Activated effector memory CD4-positive, alpha-beta T cell treated with Interleukin-2 at 50 U/mL for 16 hours (primary cell): ENCODE data around the gene PFKFB4.

Experiments used
- DNase-seq: peaks from one replicate; pipeline ENCODE4 v3.0.0-alpha.2; 2020

Gene PFKFB4

GRCh38 chr3:48556796-48557626 is at the start of gene PFKFB4:
Gene PFKFB4, minus strand, starts transcription at chr3:48556803. Its CDS starts 26 bp downstream, at chr3:48556777.
- DNase-seq = peak; percentile 100

DNA sequence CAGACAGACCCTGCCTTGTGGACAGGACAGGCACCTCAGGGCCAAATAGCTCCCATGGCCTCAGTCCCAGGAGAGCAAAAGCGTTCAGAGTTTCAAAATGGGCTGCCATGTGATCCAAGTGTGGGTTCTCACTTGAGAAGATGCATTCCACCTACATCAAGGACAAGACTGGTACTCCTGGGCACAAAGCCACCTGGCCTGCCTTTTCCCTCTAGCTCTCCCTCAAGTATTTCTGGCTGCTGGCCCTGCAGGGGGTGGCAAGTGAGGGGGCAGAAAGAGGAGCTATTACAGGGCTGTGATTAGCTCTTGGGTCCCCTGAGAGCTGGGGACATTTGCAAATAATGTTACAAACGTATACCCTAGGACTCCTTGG is 45.0 kb upstream of the PFKFB4 start:
- DNase-seq = no peak

DNA sequence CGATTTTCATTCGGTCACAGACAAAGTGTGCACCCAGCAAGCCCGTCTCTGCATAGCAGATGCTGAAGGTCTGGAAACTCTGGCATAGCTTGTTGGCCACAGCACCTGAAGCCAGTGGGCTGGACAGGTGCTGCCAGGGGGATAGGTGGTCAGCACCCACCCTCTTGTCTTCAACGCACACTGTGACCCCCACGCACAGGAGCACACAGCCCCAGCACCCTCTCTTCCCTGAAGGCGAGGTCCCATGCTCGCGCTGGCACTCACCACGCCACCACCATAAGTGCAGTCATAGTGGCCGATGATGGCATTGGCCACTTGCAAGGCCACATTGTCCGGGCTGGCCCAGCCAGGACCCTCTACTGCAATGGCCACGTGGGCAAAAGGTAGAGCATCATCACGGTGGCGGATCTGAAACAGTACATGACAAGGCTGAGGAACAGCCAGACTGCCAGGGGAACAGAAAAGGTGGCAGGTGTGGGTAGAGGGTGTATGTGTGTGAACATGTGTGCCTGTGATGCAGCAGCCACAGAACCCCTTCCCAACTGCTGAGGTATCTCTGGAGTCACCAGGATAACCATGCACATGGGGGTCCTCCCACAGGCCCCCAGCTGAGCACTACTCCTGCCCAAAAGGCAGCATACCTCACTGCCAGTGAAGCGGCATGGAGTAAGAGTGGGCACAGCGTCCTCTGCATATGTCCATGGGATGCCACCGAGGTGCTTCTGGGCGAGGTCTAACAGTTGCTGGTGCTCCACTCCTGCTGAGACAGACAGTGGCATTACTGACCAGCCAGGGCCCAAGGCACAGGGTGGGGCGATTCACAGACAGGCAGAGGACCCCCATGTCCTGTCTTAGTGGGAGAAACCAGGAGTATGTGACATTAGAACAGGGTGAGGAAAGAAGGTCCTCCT is 44.4 kb upstream of the PFKFB4 start:
- no peak for DNase-seq

DNA sequence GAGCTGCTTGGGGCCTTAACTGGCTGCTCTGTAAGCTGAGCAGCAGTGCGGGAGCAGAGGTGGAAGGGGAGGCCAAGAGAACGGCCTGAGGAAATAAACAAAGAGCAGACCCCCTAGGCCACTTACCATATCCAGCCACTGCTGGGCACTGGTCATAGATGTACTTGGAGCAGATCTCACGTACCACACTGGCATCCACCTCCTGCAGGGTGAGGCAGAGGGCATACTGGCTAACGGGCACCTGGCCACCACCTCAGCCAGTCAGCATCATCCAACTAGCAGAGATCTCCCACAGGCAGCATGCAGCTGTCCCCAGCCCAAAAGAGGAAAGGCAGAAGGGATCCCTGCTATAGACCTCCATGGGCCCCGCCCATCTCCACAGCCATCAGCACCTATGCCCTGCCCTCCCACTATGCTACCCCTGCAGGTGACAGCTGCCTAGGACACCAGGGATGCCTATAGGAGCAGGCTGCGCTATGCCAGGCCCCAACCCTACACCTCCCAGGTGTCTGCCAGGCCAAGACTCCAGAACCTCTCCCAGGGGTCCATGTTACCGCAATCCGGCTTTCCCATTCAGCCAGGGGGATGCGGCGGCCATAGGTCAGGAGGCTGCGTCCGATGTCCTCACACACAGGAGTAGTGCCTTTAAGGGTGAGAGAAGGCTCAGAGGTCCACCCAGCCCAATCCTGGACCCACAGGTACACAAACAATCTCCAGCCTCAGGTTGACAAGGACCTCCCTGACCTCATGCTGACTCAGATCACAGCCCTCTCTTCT is 43.1 kb upstream of the PFKFB4 start:
- DNase-seq = no peak

DNA sequence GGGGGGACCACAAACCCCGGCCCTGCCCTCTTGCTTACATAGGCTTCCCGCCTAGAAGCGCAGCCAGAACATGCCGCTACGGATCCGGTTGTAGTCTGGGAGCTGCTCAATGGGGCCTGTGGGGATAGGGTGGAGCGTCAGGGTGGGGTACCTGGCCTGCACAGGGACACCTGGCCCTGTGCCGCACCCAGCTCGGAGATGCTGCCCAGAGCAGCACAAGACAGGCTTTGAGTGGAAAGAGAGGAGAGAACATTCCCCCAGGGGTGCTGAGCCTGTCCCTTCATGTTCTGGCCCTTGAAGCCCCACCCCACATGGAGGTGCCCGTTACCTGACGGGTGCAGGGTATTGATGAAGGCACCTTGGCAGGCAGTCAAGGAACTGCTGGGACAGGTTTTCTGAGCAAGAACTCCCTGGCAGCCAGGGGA is 42.5 kb upstream of the PFKFB4 start:
- no peak for DNase-seq

DNA sequence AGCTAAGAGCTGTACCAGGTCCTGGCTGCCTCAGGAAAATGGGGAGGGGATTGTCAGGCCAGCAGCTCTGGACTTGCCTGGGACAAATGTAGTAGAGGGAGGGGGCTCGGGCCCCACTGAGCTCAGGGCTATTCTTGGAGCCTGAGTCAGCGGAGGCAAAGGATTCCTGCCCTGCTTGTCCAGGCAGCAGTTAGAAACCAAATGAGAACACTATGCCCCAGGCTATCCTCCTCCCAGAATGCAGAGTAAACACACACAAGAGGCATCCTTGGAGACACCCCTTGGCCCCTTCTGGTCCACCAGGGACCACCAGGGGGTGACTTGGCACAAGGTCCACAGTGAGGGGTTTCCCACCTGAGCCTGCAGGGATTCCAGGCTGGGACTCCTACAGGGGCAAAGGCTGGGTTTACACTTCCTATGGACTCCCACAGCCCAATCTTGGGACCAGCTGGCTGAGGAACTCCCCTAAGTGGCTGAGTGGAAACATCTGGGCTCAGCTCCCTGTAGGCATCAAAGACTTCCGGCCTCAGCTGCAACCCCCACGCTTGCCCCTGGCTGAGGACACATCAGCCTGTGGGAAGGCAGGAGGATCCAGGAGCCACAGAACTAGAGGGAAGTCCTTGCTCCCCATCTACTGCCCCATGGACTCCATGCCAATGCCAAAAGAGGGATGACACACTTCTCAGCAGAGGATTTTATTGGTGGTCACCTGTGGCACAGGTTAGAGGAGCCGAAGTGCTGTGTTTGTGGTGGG is 41.9 kb upstream of the PFKFB4 start:
- DNase-seq = no peak

DNA sequence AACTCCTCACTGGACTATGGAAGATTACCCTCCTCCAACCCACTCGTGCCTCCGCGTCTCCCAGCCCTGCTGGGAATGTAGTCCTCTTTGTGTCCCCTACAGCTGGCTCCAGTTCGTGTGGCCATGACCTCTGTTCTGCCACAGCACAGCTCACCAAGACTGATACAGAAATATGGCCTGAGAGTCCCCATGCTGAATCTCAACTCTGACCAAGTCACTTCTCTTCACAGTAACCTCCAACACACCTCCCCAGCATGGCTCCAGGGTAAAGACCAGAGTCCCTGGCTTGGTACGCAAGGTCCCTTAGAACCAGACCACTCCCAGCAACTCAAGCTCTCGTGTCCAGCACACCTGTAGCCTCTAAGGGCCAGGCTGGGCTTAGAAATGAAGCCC is 40.8 kb upstream of the PFKFB4 start:
- no peak for DNase-seq

DNA sequence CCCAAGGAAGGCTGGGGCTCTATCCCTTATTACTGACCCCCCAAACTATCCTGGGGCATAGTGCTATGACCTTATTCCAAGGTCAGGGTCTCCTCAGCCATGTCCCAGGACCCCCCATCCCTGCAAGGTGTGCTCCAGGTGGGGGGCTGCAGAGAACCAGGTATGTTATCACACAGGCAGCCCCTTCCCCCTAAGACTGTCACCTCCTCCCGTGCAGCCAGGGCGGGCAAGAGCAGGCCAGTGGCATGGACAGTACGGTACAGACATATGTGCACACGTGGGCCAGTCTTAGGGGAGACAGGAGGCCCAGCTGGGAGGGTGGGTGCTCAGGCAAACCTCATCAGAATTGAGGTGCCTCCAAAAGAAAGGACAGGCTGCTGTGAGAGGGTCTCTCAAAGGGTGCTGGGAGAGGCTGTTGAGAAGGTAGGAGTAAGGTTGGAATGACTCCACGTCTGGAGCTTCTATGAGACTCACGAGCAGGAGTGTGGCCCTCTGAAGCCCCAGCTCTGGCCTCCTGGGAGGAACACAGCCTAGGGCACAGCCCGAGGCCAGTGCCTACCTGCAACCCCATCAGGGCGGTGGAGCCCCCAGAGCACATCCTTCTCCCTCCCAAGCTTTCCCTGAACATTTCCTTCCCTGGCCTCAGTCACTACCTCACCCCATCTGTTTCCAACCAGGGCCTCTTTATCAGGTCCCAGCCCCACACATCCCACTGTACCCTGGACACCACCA is 40.2 kb upstream of the PFKFB4 start:
- no peak for DNase-seq

DNA sequence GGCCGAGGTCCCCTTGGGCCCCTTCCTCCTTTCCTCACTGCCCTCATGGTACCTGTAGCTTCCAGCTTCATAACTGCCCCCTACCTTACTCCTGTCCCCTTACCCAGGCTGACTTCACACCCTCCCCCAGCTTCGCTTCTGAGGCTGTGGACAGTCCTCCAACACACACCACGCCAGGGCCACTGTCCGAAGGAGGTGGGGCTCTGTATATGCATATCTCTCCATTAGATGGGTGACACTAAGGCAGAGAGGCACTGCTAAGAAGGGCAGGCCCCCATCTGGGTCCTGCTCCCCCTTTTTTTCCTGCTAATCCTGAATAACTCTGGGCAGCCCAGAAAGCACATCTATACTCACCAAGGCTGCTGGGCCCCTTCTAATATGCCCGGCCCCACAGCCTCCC is 39.6 kb upstream of the PFKFB4 start:
- DNase-seq = no peak

GRCh38 chr3:48595526-48596121 is 39.0 kb upstream of the PFKFB4 start:
- no peak for DNase-seq

DNA sequence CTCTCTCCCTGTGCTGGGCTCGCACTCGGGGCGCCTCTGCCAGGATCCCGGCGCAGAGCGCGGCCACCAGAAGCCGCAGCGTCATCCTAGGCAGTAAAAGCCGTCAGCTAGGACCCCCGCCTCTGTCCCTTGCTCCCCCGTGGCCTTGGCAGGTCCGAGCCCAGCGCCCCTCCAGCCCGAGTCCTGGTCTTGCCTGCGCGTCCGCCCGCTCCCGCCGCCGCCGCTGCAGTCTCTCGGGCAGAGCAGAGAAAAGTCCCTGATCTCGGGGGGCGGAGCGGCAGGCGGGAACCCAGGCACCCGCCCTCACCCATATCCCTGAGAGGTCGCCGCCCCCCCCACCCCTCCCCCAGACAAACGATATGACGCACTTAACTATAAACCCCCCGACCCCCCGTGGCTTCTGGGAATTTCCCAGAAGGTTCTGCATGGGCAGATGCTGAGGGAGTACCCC is 38.5 kb upstream of the PFKFB4 start, which contains the start of gene COL7A1:
Gene COL7A1 (minus strand): TSS at position 255 of the 451 bp plus-strand sequence. CDS start 170 bp downstream, at position 85.
- DNase-seq = no peak

GRCh38 chr3:48594417-48595049 is 37.9 kb upstream of the PFKFB4 start:
- no peak for DNase-seq

GRCh38 chr3:48593337-48593736 is 36.7 kb upstream of the PFKFB4 start:
- DNase-seq = no peak

DNA sequence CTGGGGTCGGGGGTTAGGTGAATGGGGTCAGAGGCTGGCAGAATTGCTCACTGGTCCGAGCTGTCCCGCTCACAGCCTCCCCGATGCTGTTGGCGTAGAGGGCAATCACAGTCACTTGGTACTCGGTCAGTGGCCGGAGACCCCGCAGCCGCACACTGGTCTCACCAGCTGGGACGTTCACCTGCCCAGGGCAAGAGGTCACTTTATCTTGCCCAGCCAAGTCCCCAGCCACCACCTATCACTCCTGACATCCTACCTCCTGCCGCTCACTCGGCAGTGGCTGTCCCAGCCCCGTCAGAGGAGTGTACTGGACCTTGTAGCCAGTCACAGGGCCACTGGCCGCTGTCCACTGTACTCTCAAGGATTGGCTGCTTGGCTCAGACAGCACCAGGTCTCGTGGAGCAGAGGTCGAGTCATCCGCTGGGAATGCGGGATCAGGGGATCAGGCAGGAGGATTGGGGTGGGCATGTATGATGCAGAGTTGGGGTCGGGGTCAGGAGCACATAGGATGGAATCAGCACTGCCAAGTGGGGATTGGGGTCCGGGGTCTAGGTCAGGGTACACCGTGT is 36.0 kb upstream of the PFKFB4 start:
- DNase-seq = no peak

DNA sequence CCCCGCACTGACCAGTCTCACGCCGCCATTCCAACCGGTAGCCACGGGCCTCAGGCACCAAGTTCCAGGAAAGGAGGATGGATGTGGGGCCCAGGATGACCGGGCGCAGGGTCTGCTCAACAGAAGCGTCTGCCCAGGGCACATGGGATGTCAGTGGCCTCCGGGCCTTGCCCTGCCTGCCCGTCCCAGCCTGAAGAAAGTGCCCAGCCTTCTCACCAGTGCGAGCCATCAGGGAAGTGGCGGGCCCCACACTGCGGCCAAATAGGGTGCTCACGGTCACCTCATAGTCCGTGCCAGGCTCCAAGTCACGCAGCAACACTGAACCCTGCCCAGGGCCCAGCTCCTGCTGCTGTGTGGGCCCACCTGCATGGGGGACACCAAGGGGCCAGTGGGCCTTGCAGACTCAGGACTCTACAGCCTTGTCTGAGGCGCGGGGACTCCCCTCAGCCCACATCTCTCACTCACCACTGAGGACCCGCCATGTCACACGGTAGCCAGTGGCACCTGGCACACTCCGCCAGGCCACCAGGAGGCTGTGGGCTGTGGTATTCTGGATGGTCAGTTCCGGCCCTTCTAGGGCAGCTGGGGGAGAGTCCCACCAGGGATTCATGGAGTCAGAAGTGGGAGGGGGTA is 35.4 kb upstream of the PFKFB4 start:
- no peak for DNase-seq

- no peak for DNase-seq
Measured at GRCh38 chr3:48591436-48591835, 34.8 kb upstream of the PFKFB4 start.

GRCh38 chr3:48588230-48588629 is 31.6 kb upstream of the PFKFB4 start:
- DNase-seq = no peak

DNA sequence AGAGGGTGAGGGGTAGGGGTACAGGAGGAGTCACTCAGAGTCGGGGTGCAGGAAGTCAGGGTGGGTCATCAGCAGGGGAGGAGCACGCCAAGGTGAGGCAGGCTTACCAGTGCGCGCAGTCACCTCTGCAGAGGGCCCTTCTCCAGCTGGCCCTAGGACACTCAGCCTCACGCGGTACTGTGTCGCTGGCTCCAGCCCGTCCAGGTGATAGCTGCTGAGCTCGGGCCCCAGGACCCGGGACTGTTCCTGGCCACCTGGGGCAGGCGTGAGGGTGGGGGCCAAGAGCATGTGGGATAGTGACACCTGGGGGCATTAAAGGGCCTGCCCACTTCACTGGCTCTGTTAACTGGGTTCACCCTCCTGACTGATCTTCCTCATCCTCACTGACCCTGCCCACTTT is 31.1 kb upstream of the PFKFB4 start:
- no peak for DNase-seq

- no peak for DNase-seq
Measured at GRCh38 chr3:48585411-48585810, 28.8 kb upstream of the PFKFB4 start.

DNA sequence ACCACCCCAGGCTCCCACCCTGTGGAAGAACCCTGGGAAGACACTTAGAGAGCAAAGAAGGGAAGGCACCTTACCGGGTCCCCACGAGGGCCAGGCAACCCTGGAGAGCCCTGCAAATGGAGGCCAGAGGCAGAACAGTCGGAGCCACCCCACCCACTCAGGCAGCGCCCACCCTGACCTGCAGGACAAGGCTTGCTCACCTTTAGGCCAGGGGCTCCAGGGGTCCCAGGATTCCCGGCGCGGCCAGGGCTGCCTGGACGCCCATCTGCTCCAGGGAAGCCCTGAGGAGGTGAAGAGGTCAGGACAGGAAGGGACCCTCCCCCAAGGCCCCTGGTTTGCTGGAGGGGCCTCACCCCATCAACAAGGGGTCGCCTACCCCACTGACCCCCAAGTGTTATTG is 28.2 kb upstream of the PFKFB4 start:
- DNase-seq = no peak
